Measurements from ENCODE around the gene PITPNC1. TPM values are rescaled to one million over a fixed set of nuclear protein-coding genes. Genes with fewer than 3 reads are reported as not detected.

Gene PITPNC1
- total RNA-seq, 3 donors from 2014 or later: 11.0 to 17.7 (median 14.8) TPM

DNA sequence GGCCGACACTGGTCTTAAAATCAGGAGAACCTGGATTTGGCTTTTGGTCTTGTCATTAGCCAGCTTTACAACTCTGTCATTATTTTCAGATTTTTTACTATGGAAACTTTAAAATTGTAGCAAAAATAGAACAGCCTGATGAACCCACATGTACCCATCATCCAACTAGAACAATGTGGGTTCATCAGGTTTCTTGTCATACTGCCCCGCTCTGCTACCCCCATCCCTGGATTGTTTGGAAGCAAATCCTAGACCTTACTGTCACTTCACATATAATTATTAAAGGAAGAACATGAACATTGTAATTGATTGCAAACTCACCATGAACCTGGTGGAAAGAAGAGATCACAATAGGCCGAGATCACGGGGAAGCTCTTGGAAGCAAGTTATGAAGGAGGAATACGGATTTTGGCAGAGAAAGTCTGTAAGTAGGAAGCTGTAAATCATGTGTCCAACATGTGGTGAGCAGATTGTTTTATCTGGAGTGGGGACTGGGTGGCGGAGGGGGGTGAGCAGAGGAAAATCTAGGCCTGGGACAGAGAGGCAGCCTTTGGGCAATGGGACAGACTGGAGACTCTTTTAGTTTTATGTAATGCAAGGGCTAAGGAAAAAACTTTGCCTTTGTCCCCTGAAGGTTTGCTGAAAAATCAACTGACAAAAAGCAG, 67.0 kb downstream of the PITPNC1 start:
- H3K9me3 ChIP-seq: no peaks in the 10 kb centered on the region
- TF ChIP-seq POLR2AphosphoS5 (IDR thresholded peaks at IDR 0.05): peak in 1 of 3 donors; percentile 69
- TF ChIP-seq, protein P1, sequence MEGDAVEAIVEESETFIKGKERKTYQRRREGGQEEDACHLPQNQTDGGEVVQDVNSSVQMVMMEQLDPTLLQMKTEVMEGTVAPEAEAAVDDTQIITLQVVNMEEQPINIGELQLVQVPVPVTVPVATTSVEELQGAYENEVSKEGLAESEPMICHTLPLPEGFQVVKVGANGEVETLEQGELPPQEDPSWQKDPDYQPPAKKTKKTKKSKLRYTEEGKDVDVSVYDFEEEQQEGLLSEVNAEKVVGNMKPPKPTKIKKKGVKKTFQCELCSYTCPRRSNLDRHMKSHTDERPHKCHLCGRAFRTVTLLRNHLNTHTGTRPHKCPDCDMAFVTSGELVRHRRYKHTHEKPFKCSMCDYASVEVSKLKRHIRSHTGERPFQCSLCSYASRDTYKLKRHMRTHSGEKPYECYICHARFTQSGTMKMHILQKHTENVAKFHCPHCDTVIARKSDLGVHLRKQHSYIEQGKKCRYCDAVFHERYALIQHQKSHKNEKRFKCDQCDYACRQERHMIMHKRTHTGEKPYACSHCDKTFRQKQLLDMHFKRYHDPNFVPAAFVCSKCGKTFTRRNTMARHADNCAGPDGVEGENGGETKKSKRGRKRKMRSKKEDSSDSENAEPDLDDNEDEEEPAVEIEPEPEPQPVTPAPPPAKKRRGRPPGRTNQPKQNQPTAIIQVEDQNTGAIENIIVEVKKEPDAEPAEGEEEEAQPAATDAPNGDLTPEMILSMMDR (IDR thresholded peaks at IDR 0.05): no peak
- no peak for TF ChIP-seq POLR2A (IDR thresholded peaks at IDR 0.05)
- intact Hi-C loops (cut with DNase I; ENCODE audit: low total_unique reads): no loop called here
- no peak overlapping the region for H3K4me3 ChIP-seq
- no peaks in the 10 kb centered on the region for H3K27me3 ChIP-seq
- H3K4me1 ChIP-seq: no peaks in the 10 kb centered on the region
- no peak for DNase-seq (ENCODE audit: low spot score in 2 of 2)
- H3K36me3 ChIP-seq: no peaks in the 10 kb centered on the region
- H3K27ac ChIP-seq: peak overlapping the region; percentile 10 to 26

DNA sequence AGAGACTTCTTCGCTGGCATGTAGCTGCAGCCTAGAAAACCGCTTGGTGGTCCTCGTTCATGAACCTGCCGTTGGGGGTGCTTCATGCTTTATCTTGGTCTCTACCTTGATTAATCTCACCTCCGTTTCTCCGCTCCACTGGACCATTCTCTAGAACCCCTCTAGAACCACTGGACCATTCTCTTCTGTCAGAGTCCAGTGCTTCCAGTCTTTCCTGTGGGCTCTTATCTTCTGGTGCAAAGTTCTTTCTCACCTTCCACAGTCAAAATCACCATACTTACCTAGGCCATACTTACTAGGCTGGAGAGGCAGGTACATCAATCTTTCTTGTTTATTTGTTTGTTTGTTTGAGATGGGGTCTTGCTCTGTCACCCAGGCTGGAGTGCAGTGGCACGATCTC, 71.4 kb downstream of the PITPNC1 start:
- Histone ChIP-seq H3K4me3 (no peak overlapping the region), H3K27me3 (no peaks in the 10 kb centered on the region), H3K4me1 (no peaks in the 10 kb centered on the region), H3K27ac (no peak overlapping the region), H3K36me3 (no peaks in the 10 kb centered on the region), H3K9me3 (no peaks in the 10 kb centered on the region)
- no peak for DNase-seq (ENCODE audit: low spot score in 2 of 2)
- no peak for TF ChIP-seq POLR2A (IDR thresholded peaks at IDR 0.05)
- TF ChIP-seq, protein P1 (IDR thresholded peaks at IDR 0.05): no peak
- no peak for TF ChIP-seq POLR2AphosphoS5 (IDR thresholded peaks at IDR 0.05)
- intact Hi-C loops (cut with DNase I; ENCODE audit: low total_unique reads): no loop called here

DNA sequence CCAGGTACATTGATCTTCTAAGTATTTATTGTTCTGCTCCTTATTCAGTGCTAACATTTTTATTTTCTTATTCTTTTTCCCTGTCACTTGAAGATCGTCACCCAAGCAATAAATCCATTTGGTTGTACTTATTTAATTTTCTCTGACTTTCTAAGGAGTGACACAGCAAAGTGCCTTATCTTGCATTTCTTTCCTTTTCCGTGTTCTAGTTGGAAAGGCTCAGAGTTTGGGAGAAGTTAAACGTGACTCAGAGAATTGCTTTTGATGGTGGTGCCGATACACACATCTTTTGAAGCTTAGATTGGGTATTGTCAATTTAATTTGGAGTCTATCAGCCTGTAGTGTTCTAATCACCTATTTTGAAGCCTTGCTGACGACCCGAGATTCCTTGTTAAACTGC, 72.0 kb downstream of the PITPNC1 start:
- no peak for DNase-seq (ENCODE audit: low spot score in 2 of 2)
- no peaks in the 10 kb centered on the region for H3K4me1 ChIP-seq
- H3K4me3 ChIP-seq: no peak overlapping the region
- no peaks in the 10 kb centered on the region for H3K36me3 ChIP-seq
- H3K9me3 ChIP-seq: no peaks in the 10 kb centered on the region
- TF ChIP-seq, protein P1 (IDR thresholded peaks at IDR 0.05): no peak
- no peak for TF ChIP-seq POLR2AphosphoS5 (IDR thresholded peaks at IDR 0.05)
- no peak overlapping the region for H3K27ac ChIP-seq
- H3K27me3 ChIP-seq: no peaks in the 10 kb centered on the region
- intact Hi-C loops (cut with DNase I; ENCODE audit: low total_unique reads): no loop called here

DNA sequence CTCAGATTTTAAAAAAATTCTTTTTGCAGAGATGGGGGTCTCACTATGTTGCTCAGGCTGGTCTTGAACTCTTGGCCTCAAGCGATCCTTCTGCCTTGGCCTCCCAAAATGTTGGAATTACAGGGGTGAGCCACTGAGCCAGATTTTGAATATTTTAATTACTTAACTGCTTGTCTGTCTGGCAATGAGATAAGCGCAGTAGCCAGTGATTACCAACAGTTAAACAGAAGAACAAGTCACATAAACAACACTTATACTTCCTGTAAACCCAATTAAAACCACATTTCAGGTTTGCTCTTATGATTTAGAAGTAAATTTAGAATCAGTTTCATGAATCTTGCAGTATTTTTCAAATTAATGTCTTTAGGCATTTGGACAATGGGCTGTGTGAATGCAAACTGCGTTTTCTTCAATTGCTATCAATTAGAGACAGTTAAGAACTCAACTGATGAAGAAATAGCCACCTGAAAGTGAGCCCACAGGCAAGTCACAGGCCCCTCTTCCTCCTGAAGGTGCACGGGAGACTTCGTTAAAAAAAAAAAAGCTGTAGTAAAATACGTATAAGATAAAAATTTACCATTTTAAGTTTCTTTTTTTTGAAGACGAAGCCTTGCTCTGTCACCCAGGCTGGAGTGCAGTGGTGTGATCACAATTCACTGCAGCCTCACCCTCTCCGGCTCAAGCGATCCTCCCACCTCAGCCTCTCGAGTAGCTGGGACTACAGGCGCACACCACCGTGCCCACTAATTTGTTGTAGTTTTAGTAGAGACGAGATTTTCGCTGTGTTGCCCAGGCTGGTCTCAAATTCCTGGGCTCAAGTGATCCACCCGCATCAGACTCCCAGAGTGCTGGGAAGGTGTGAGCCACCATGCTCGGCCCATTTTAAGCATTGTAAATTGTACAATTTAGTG, 73.0 kb downstream of the PITPNC1 start:
- no peaks in the 10 kb centered on the region for H3K4me1 ChIP-seq
- no peaks in the 10 kb centered on the region for H3K27me3 ChIP-seq
- no peak overlapping the region for H3K27ac ChIP-seq
- no peak for TF ChIP-seq POLR2A (IDR thresholded peaks at IDR 0.05)
- no peak for TF ChIP-seq POLR2AphosphoS5 (IDR thresholded peaks at IDR 0.05)
- no peaks in the 10 kb centered on the region for H3K36me3 ChIP-seq
- DNase-seq (ENCODE audit: low spot score in 2 of 2): no peak
- intact Hi-C loops (cut with DNase I; ENCODE audit: low total_unique reads): no loop called here
- H3K4me3 ChIP-seq: no peak overlapping the region
- no peaks in the 10 kb centered on the region for H3K9me3 ChIP-seq

DNA sequence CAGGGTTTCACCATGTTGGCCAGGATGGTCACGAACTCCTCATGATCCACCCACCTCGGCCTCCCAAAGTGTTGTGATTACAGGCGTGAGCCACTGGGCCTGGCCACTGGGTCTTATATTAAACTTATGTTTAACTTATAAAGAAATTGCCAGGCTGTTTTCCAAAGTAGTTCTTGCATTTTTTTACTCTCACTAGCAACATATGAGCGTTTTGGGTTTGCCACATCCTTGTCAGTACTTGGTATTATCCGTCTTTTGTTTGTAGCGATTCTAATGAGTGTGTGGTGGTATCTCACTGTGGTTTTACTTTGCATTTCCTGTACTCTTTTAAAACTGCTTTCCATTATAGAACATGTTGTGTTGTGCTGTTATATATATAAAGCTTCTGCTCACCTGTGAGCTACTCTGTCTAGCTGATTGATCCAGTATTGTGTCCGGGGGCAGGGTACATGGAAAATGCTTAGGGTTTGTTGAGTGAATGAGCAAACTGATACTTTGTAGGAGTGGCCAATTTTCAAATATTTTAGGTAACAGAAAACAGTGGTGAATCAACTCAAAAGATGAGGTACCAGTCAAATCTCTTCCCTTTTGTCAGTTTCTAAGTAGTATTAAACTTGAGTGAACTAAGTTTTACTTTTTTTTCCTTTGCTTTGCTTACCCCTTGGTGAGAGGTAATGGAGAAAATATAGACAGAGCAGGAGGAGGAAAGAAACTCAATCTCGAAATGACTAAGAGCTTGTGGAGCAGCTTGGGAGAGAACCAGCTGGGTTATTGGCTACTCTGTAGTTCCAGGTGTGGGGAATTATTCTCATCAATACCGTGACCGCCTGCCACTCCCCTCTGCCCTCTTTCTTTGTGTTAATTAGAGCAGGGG, 75.8 kb downstream of the PITPNC1 start:
- Histone ChIP-seq H3K27ac (no peak overlapping the region), H3K4me3 (no peak overlapping the region), H3K36me3 (no peaks in the 10 kb centered on the region), H3K9me3 (peaks cover 0 to 3% of the 10 kb centered on the region in 2 donors), H3K27me3 (no peaks in the 10 kb centered on the region), H3K4me1 (no peaks in the 10 kb centered on the region)
- no peak for TF ChIP-seq POLR2AphosphoS5 (IDR thresholded peaks at IDR 0.05)
- TF ChIP-seq, protein P1 (IDR thresholded peaks at IDR 0.05): no peak
- no peak for TF ChIP-seq POLR2A (IDR thresholded peaks at IDR 0.05)
- no peak for DNase-seq (ENCODE audit: low spot score in 2 of 2)
- intact Hi-C loops (cut with DNase I; ENCODE audit: low total_unique reads): no loop called here

Data from breast epithelium (tissue), 4 donors.